ENCODE measurements around the gene OGFOD3.

OGFOD3 gene

DNA sequence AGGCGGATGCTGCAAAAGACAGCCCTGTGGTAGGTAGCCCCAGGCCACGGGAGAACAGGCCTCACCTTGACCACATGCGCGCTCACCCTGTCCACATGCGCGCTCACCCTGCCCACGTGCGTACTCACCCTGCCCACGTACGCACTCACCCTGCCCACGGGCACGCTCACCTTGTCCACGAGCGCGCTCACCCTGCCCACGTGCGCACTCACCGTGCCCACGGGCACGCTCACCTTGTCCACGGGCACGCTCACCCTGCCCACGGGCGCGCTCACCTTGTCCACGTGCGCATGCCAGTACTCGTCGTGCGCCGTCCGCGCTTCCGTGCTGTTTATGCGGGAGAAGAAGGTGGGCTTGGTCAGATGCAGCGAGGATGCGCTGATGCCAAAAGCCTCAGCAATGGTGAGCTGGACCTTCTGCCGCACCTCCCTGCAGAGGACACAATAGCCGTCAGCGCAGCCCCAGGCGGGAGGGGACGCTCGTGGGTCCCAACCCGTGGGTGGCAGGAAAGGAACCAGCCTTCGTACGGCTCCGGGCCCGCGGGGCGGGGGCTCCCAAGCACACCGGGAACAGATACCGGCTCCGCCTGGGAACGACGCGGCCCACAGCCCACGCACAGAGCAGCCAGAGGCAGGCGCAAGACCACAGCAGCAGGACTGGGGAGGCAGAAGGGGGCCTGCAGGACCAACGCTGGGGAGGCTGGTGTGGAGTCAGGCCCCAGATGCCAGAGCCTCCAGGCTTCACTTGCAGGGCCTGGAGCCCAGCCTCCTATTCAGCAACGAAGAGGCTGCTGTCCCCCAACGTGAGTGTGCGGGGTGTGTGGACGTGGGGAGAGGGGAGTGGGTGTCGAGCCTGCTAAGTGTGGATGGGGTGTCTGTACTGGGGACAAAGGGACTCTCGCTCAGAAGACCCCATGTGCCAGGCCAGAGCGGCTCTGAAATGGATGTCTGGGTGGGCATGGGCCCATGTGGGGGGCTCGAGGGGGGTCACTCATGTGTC lies 14.4 kb downstream of the OGFOD3 start:
- DNase-seq, result no peak

DNA sequence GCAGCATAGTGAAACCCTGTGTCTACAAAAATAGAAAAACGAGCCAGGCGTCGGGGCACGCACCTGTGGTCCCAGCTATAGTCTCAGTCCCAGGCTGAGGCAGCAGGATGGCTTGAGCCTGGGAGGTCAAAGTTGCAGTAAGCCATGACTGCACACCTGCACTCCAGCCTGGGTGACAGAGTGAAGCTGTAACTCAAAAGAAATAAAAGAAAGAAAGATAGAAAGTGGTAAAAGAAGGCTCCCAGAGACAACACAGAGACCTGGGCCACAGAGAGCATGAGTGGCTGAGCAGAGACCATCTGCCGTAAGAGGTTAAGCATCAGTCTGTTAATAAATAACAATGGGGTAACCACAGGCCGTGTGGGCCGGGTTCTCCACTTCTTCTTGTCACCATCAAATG lies 15.5 kb downstream of the OGFOD3 start:
- DNase-seq, result no peak

GRCh38 chr17:82400830-82401229 lies 17.6 kb downstream of the OGFOD3 start:
- DNase-seq, result peak; percentile 88

- peak; percentile 28 for DNase-seq
Observed at GRCh38 chr17:82400206-82400605, 18.2 kb downstream of the OGFOD3 start.

DNA sequence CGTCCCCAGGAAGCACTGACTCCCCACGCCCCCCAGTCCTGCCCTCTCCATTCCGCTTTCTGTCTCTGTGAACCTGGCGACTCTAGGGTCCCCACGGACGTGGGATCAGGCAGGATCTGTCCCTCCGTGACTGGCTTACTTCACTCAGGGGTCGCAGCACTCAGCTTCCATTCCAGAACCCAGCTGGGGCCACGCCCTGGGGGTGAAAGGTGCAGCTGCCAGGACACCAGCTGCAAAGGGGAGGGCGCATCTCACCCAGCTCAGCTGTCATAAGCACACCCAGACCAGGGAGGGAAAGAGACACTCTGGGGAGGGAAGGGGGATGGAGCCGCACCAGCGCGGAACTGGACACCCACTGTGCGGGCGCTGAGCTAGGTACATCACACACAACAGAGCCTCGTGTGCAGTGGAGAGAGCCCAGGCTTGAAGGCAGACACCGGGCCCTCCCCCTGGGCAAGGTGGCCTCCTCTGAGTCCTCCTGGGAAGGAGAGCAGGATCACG lies 18.7 kb downstream of the OGFOD3 start:
- no peak for DNase-seq

- no peak for DNase-seq
Observed at GRCh38 chr17:82399041-82399441, 19.3 kb downstream of the OGFOD3 start.

GRCh38 chr17:82397449-82398335 lies 20.7 kb downstream of the OGFOD3 start:
- DNase-seq, result no peak

GRCh38 chr17:82396601-82397435 lies 21.6 kb downstream of the OGFOD3 start:
- no peak for DNase-seq

- no peak for DNase-seq
Observed at GRCh38 chr17:82394278-82394677, 24.1 kb downstream of the OGFOD3 start.

- DNase-seq, result no peak
Observed at GRCh38 chr17:82392941-82393340, 25.4 kb downstream of the OGFOD3 start.

- DNase-seq, result no peak
Observed at GRCh38 chr17:82392209-82392920, 26.0 kb downstream of the OGFOD3 start.

GRCh38 chr17:82391496-82392066 lies 26.8 kb downstream of the OGFOD3 start:
- DNase-seq, result no peak

- DNase-seq, result no peak
Observed at GRCh38 chr17:82390860-82391435, 27.4 kb downstream of the OGFOD3 start.

GRCh38 chr17:82390015-82390859 lies 28.1 kb downstream of the OGFOD3 start:
- no peak for DNase-seq

- DNase-seq, result no peak
Observed at GRCh38 chr17:82389379-82389778, 29.0 kb downstream of the OGFOD3 start.

GRCh38 chr17:82388922-82389283 lies 29.5 kb downstream of the OGFOD3 start:
- DNase-seq, result no peak

DNA sequence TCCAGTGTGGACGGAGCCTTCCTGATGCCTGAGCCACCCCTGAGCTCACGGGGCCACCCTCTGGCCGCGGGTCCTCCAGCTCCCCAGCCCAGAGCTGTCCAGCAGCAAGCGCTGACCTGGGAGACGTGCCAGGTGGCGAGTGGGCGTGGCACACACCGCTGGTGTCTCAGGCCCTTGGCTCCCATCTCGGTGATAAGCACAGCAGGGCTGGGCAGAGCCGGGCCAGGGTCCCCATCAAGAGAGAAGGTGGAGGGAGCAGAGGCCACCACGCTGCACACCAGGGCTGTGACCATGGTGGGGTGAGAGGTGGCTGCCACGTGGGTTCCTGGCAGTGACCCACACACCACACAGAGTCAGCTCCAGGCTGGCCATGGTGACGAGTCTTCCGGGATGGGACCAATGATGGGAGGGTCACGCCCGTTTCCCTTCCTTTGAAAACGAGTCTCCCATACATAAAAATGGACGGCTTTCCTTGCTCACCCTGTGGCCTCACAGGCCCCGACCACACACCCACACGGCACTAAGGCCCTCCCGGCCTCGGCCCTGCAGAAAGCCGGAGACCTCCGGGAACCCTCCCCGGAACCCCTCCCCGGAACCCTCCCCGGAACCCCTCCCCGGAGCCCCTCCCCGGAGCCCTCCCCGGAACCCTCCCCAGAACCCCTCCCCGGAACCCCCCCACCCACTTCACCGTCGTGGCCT lies 30.0 kb downstream of the OGFOD3 start:
- no peak for DNase-seq

GRCh38 chr17:82387705-82388106 lies 30.7 kb downstream of the OGFOD3 start:
- no peak for DNase-seq

Data from GDM1 (cell line).